ACHN (cell line): ENCODE measurements around the gene PRKG1.
"Not testable (repeated sequence)": the region's sequence is repeated elsewhere in the genome, so short reads cannot be mapped to it uniquely, and the experiment has no call there.

ENCODE experiments used
- DNase-seq: peaks from one replicate; pipeline ENCODE4 v3.0.0-alpha.2; 2015
- in situ Hi-C: cut with HindIII; loops from 2 replicates; pipeline ENCODE4 v1.10.0; 2017; ENCODE audit warnings: low sequenced_read_pairs, low pct_ligation_motif_present, low pct_unique_long_range_greater_than_20kb

PRKG1 gene

DNA sequence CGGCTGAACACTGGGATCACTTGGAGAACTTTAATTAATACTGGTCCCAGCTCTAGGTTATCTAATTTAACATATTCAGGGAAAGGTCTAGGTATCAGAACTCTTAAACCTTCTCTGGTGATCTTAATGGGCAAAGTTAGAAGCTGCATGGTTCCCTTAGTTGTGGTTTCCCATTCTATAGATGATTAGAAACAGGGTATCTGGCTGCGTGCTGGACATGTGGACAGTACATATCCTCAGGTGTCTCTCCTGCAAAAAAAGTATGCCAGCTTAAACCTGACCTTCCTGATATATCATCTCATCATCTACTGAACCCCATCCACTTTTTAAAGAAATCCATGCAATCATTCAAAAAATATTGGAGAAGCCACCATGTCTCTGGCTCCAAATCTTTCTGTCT is 955.3 kb downstream of the PRKG1 start:
- in situ Hi-C loops: no loop called here

DNA sequence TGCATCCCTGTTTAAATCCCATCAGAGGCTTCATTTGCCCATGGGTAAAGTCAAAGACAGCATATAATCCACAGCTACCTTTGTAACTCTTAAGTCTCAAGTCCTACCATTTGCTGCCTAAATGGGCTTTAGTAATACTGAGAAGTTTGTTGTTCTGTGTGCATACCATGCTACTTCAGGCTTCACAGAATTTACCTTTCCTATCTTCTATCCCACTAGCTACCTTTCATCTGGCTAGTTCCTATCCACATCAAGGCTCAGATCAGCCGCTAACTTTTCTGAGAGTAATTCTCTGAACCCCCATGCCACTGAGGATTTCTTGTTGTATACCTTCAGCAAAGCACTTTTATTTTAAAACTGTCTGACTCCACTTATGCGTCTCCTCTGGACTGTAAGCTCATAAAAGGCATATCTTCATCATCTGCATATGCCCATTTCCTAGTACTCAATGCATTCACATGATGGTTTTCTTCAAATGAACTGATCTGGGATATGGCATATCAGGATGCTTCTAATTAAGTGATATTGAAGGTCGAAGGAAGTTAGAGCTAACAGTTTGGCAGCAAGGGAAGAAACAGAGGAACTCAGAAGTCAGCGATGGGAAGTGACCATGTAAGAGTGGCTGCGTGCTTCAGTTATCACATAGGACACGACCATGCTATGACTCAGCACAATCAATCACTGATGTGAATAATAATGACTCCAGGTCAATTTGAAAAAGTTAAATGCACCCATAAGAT is 955.9 kb downstream of the PRKG1 start:
- DNase-seq: no peak

More for the DNA sequence above, 955.3 kb downstream of the PRKG1 start:
- no peak for DNase-seq

DNA sequence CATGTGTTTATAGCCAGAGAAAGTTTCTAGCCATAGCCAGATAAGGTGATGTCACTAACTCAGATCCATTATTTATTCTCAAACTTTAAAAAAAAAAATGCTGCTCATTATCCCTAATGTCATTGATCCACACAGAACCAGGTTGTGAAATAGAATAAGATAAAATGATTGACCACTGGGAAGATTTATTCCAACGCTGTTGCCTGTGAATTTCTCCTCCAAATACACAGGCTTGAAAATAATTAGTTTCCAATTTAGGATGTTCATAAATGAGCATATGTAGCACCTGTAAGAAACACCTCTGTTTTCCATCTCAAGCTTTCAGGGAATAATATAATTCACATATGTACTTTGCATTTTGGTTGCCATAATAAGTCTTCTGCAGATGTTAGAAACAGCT is 956.7 kb downstream of the PRKG1 start:
- in situ Hi-C loops: no loop called here

More for the DNA sequence above, 955.9 kb downstream of the PRKG1 start:
- in situ Hi-C loops: no loop called here

DNA sequence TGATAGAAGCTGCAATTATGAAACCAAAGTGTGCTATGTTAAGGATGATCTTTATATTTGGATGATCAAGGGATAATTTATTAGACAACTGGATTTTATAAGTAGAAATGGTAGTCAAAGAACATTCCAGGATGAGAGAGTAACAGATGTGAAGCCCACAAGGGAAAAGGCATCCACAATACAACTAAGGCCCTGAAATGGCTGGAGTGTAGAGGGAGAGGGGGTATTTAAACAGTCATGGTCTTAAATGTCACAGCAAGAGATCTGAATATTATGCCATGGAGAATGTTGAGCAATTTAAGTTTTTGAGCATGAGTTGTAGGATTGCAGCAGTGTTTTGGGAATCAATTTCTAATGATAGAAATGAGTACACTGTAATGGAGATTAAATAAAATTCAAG is 957.5 kb downstream of the PRKG1 start:
- in situ Hi-C loops: no loop called here
- DNase-seq: no peak

More for the DNA sequence above, 956.7 kb downstream of the PRKG1 start:
- DNase-seq: no peak

DNA sequence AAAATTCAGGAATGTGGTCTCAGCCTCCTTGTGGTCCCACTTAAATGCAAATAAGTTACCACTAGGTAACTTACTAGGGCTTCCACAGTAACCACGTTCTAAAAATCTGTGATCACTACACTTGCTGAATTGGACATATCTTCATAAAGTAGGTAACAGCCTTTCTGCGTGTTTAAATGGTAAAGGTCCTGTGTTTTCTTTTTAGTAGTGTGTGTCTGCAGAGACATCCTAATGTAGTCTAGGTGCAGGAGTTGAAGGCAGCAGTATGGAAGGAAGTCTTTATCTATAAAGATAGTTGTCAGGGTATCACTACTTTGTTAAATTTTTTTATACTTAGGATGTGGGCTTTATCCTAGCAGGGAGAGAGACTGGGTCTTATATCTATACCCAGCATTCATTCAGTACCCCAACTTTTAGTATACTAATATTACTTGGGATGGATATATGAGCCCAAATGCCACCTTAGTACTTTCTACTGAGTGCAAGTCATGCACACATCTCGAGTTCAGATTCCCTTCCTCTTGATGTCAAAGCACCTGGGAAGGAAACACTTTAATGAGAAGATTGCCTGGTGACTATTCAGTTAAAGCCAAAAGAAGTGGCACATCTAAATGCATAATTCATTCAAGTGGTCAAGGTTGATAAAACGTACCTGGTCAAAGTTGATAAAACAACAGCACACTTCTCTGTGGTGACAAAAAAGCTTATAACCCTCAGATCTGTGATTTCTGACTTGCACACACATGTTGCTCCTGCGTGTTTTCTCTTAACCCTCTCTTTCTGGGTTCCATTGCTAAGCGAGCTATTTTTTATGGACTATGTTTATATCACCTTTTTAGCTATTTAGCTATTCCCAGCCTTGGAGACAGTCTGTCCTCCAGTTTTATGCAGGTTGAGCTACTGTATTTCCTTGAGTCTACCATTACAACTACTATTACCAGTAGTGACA is 958.7 kb downstream of the PRKG1 start:
- in situ Hi-C loops: no loop called here
- DNase-seq: no peak

DNA sequence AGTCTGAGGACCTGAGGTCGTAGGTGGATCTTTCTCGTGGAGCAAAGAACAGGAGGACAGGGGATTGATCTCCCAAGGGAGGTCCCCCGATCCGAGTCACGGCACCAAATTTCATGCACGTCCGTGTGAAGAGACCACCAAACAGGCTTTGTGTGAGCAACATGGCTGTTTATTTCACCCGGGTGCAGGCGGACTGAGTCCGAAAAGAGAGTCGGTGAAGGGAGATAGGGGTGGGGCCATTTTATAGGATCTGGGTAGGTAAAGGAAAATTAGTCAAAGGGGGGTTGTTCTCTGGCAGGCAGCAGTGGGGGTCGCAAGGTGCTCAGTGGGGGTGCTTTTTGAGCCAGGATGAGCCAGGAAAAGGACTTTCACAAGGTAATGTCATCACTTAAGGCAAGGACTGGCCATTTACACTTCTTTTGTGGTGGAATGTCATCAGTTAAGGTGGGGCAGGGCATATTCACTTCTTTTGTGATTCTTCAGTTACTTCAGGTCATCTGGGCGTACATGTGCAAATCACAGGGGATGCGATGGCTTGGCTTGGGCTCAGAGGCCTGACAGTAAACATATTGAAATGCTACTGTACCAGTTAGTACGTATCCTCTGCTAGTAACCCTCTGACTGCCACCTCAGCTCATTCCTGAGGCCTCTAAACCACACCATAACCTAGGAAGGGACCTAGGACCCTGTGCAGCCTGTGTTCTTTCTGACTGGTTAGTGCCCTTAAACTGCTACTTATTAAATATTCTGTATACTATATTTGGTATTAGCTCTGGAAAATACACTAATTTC is 964.9 kb downstream of the PRKG1 start:
- in situ Hi-C loops, DNase-seq: not testable (repeated sequence)

DNA sequence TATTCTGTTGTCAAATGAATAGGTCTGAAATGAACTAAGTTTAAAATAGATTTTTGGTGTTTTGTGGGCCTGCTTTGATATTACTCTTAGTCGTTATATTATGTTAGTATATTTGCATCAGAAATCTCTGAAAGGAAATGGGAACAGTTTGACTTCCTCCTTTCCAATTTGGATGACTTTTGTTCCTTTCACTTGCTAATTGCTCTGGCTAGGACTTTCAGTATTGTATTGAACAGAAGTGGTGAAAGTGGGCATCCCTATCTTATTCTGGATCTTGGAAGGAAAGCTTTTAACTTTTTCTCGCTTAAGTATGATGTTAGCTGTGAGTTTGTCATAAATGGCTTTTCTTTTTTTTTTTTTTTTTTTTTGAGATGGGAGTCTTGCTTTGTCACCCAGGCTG is 966.2 kb downstream of the PRKG1 start:
- in situ Hi-C loops: no loop called here
- DNase-seq: no peak

DNA sequence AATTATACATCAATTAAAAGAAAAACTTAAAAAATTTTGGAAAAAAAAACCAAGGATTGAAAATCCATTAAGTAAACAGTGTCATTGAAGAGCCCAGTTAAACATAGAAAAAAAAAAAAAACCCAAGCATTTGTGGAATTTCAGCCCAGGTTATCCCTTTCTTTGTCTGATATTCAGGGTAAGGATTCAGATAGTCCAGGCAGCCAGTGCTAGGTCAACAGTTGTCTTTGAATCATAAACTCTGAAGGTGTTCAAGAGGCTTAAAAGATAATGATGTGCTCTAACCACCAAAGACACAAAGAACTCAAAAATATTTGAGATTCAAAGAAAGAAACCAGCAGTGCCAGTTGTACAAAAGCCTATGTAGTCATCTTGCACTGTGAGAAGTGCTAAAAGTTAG is 969.5 kb downstream of the PRKG1 start:
- in situ Hi-C loops: no loop called here
- no peak for DNase-seq

DNA sequence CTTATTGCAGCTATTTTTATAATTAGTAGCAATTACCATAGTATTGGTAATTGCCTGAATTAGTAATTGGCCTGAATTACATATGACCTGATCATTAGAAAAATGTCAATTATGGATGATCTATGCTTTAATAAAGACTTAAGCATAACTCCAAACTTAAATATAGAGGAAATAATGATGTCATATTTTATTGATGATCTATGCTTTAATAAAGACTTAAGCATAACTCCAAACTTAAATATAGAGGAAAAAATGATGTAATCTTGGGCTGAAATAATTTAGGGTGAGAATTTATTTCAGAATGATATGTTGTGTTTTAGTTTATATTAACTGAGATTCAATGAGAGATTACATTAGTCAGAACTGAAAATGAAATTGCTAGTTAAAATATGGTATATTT is 973.8 kb downstream of the PRKG1 start:
- DNase-seq: no peak
- in situ Hi-C loops: no loop called here

DNA sequence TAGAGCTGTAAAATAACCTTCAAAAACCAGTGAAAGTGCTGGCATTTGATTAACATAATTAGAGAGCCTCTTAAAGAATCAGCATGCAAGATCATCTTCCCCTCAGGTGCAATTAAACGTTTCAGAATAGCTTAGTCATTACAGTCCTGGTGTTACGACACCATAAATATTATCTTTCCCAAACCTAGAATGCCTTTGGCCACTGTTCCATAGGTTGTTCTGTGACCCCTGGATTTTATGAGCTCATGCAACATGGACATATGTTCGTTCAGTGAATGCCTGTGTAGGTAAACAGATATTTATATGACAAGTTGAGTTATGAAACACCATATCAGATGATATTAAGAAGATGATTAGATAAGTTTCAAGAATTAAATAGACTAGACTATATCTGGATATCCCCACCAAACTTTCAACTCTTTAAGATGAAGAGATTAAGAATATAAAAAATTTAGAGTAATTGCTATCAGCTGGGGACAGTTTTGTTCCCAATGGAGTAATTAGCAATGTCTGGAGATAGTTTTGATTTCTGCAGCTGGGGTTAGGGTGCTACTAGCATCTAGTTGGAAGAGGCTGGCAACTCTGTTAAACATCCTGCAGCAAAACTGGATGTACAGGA is 976.3 kb downstream of the PRKG1 start:
- no peak for DNase-seq
- in situ Hi-C loops: no loop called here

DNA sequence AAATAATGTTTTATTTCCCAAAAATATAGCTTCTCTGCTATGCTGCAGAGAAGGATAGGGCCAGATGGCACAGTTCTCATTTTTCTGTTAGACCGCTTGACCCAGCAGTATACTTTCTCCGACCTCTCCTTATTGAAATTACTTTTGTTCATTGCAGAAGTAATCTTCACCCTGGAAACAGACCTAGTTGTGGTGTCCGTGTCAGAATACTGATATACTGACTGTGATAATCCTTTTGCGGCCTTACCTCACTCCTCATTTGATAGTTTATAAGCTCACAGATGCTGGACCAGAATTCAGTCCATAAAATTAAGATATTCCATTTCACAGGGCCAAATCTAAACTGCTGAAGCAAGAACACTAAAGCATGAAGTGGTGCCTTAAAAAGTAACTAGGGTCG is 979.2 kb downstream of the PRKG1 start:
- in situ Hi-C loops: no loop called here
- no peak for DNase-seq

DNA sequence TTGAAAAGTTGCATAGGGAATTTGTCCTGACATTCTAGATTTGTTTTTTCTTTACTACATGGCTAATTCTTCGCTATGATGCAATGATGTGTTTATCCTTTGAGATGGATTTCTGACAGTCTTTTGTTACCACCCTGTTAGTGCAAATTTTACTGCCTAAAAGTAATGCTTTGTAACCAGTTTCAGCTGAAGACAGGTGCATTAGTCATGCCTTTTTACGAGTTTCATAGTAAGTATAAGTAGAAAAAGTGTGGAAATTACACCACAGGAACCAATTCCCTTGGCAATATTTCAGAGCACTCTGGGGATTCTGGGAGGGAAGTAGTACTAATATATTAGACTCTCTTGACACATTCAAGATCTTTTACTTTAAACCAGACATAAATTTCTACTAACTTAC is 982.0 kb downstream of the PRKG1 start:
- no peak for DNase-seq
- in situ Hi-C loops: no loop called here

DNA sequence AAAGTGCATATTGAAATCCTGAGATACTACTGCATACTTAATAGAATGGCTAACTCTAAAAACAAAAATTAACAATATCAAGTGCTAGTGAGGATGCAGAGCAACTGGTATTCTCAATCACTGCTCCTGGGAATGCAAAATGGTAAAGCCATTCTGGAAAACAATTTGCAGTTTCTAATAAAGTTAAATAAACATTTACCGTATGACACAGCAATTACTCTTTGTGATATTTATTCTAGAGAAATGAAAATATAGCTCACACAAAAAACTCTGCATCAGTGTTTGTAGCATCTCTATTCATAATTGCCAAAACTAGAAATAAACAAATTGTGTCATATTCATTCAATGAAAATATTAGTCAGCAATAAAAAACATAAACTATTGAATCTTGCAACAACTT is 984.8 kb downstream of the PRKG1 start:
- in situ Hi-C loops: no loop called here
- no peak for DNase-seq

DNA sequence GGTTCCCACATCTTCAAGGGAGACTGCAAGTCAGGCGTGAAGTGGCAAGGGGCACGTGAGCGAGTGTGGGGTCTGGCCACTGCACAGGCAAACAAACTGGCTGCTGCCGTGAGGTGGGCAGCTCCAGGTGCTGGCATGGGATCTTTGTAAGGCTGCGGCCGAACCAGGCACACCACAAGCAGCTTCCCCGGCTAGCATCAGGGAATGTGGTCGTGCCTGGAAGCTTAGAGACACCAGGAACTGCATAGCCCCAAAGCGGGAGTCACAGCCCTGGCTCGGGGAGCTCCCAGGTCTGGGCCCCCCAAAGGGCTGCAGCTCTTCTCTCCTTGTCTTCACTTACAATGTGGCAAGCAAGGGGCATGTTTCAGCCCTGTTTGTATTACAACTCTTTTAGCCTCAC is 988.9 kb downstream of the PRKG1 start:
- no peak for DNase-seq
- in situ Hi-C loops: no loop called here

DNA sequence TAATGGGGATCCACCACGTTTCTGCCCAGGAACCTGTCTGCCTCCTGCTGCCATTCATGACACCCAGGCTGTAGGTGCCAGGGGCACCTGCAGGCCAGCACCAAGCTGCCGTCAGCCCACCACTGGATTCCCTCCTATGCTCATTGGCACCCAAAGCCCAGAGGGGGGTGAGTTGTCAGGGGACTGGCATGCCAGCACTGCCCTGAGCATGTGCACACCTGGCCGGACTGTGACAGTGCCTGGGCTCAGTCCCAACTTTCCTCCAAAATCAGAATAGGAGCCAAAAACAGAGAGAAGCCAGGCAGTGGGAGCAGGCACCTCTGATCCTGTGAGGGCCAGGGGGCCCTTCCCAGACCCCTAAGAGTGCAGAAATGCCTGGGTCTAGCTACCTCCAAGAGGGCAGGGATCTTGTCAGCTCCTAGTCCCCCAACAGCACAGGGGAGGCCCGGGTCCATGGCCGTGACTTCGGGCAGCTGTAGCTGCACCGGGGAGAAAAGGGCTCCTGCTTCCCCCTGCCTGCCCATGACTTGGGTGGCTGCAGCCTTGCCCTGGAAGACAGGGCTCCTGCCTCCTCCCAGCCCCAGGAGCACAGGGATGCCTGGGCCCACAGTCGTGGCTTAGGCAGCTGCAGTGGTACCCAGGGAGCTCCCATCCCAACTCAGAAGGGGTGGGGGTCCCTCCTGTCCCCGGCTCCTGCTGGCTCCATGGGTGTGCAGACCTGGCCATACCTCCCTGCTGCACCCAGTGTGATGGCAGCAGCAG is 990.0 kb downstream of the PRKG1 start:
- no peak for DNase-seq
- in situ Hi-C loops: no loop called here

DNA sequence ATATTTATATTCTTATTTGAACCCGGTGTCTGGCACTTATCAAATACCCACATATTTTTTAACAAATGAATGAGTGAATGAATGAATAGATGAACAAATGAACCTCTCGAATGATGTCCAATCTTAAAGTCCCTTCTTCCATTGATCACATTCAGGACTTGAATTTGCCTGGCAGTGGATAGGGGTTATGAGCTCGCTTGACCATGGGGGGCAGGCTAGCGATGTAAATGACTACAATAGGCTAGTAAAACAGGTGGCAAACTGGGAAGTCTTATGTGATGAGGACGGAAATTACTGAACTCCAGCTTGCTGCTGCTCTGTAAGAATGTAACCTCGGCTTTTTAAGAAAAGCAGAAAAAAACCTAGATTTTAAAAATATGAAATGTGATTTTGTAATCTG is 992.1 kb downstream of the PRKG1 start:
- in situ Hi-C loops: no loop called here
- DNase-seq: no peak

DNA sequence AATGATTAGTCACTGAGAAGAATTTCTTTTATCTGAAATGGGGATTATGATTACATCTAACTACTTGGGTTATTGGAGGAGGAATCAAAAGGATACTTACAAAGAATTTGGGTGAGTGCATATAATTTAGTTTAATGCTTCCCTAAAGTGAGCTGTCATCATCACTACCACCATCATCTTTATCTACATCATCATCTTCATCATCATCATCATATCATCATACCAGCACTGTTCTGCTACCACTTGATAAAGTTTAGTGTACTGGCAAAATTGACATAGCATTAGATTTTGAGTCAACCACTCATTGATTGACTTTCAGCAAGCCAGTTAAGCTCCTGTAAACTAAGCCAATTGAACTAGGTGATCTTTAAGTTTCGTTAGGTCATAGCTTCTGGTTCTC is 994.2 kb downstream of the PRKG1 start:
- DNase-seq: no peak
- in situ Hi-C loops: no loop called here

DNA sequence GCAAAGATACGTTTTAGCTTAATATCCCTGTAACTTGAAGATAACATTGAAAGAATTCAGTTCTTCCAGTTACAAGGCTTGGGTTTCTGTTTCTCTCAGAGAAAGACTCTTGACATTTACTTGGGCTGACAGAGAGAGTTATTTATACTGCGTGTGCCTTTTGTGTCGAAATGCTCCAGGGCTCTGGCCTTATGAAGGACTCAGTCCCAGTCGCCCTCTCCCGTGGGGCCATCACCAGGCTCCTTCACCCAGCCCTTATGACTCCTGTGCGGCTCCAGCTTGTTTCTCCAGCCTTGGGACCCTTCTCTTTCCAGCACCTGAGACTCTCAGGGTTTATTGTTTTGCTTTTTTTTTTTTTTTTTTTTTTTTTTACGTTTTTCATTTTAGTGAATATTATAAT is 997.5 kb downstream of the PRKG1 start:
- no peak for DNase-seq
- in situ Hi-C loops: no loop called here
